Measurements from ENCODE around the gene CLPTM1L. TPM values are rescaled to one million over a fixed set of nuclear protein-coding genes. Genes with fewer than 3 reads are reported as not detected.

The CLPTM1L gene
- polyA plus RNA-seq, 3 donors, result 14.1 to 76.2 (median 35.0) TPM

GRCh38 chr5:1358726-1359025, 13.8 kb upstream of the CLPTM1L start:
- H3K9me3 Mint-ChIP-seq, result no peaks in the 10 kb centered on the region
- Histone ChIP-seq H3K27me3 (ENCODE audit: control insufficient read depth in 2 of 2, insufficient read depth in 2 of 2, low read length in 2 of 2) (peaks cover 0 to 2% of the 10 kb centered on the region in 2 donors), H2AFZ (ENCODE audit: insufficient read depth, low read depth, low read length, poor library complexity, severe bottlenecking) (no peak overlapping the region), H3K4me3 (replicated peaks in 1 of 3; ENCODE audit: low read depth in 2 of 3, low read length in 3 of 3) (no peak overlapping the region), H3K4me2 (replicated peaks; ENCODE audit: extremely low read depth, low read length, poor library complexity, severe bottlenecking) (no peak overlapping the region), H3K9ac (ENCODE audit: insufficient read depth, low read length, poor library complexity, severe bottlenecking) (no peak overlapping the region), H3K9me3 (replicated peaks in 1 of 2; ENCODE audit: control insufficient read depth in 1 of 2, insufficient read depth in 1 of 2, low read length in 2 of 2) (no peaks in the 10 kb centered on the region), H3K4me1 (ENCODE audit: control insufficient read depth in 1 of 2, insufficient read depth in 2 of 2, low read length in 2 of 2) (no peaks in the 10 kb centered on the region), H3K79me2 (ENCODE audit: insufficient read depth, low read length) (no peaks in the 10 kb centered on the region), H3K27ac (ENCODE audit: low read depth in 1 of 2, low read length in 2 of 2) (no peak overlapping the region), H3K36me3 (replicated peaks in 1 of 2; ENCODE audit: control insufficient read depth in 1 of 2, insufficient read depth in 2 of 2, low read length in 2 of 2) (no peaks in the 10 kb centered on the region), H4K20me1 (ENCODE audit: insufficient read depth, low read length) (no peaks in the 10 kb centered on the region)
- H3K27ac Mint-ChIP-seq, result no peak overlapping the region
- H3K27me3 Mint-ChIP-seq (ENCODE audit: low read depth in 3 of 3), result peaks cover 8 to 25% (median 21%) of the 10 kb centered on the region in 3 donors
- DNase-seq, result no peak
- WGBS (ENCODE audit: insufficient coverage), result 79% methylated on average over 10 of the region's 10 CpGs
- no peak for TF ChIP-seq CTCF (IDR thresholded peaks at IDR 0.05)
- no peaks in the 10 kb centered on the region for H3K4me1 Mint-ChIP-seq
- H3K4me3 Mint-ChIP-seq, result no peak overlapping the region
- intact Hi-C loops (cut with micrococcal nuclease), result loop anchor here in 1 of 2 donors (10.0 kb wide), 1 partner anchor 436 kb away; the partner anchor contains the start of gene MRPL36
- H3K36me3 Mint-ChIP-seq, result no peaks in the 10 kb centered on the region

GRCh38 chr5:1357946-1358725, 13.2 kb upstream of the CLPTM1L start:
- no peak for DNase-seq
- H3K27ac Mint-ChIP-seq, result no peak overlapping the region
- Histone ChIP-seq H3K9me3 (replicated peaks in 1 of 2; ENCODE audit: control insufficient read depth in 1 of 2, insufficient read depth in 1 of 2, low read length in 2 of 2) (no peaks in the 10 kb centered on the region), H3K27ac (ENCODE audit: low read depth in 1 of 2, low read length in 2 of 2) (no peak overlapping the region), H3K9ac (ENCODE audit: insufficient read depth, low read length, poor library complexity, severe bottlenecking) (no peak overlapping the region), H3K36me3 (replicated peaks in 1 of 2; ENCODE audit: control insufficient read depth in 1 of 2, insufficient read depth in 2 of 2, low read length in 2 of 2) (no peaks in the 10 kb centered on the region), H3K4me1 (ENCODE audit: control insufficient read depth in 1 of 2, insufficient read depth in 2 of 2, low read length in 2 of 2) (no peaks in the 10 kb centered on the region), H3K4me2 (replicated peaks; ENCODE audit: extremely low read depth, low read length, poor library complexity, severe bottlenecking) (no peak overlapping the region), H3K27me3 (ENCODE audit: control insufficient read depth in 2 of 2, insufficient read depth in 2 of 2, low read length in 2 of 2) (peaks cover 0 to 2% of the 10 kb centered on the region in 2 donors), H3K4me3 (replicated peaks in 1 of 3; ENCODE audit: low read depth in 2 of 3, low read length in 3 of 3) (no peak overlapping the region), H4K20me1 (ENCODE audit: insufficient read depth, low read length) (no peaks in the 10 kb centered on the region), H2AFZ (ENCODE audit: insufficient read depth, low read depth, low read length, poor library complexity, severe bottlenecking) (no peak overlapping the region), H3K79me2 (ENCODE audit: insufficient read depth, low read length) (no peaks in the 10 kb centered on the region)
- H3K4me3 Mint-ChIP-seq, result no peak overlapping the region
- no peak for TF ChIP-seq CTCF (IDR thresholded peaks at IDR 0.05)
- WGBS (ENCODE audit: insufficient coverage), result 92% methylated on average over 25 of the region's 25 CpGs
- H3K36me3 Mint-ChIP-seq, result no peaks in the 10 kb centered on the region
- no peaks in the 10 kb centered on the region for H3K4me1 Mint-ChIP-seq
- H3K9me3 Mint-ChIP-seq, result no peaks in the 10 kb centered on the region
- intact Hi-C loops (cut with micrococcal nuclease), result loop anchor here in 1 of 2 donors (10.0 kb wide), 1 partner anchor 437 kb away; the partner anchor contains the start of gene MRPL36
- H3K27me3 Mint-ChIP-seq (ENCODE audit: low read depth in 3 of 3), result peaks cover 10 to 22% (median 21%) of the 10 kb centered on the region in 3 donors
